GM12874 (cell line): ENCODE data around the gene ATP10A.

Source experiments
- CTCF ChIP-seq: IDR thresholded peaks from 2 replicates; pipeline ENCODE4 v1.5.1; 2011; ENCODE audit warnings: low read depth, mild to moderate bottlenecking, control low read depth, low read length, moderate library complexity; ENCODE audit not compliant: insufficient read depth

Gene ATP10A

GRCh38 chr15:25871403-25871802, 8.3 kb upstream of the ATP10A start:
- no peak for TF ChIP-seq CTCF

GRCh38 chr15:25870938-25871337, 7.8 kb upstream of the ATP10A start:
- no peak for TF ChIP-seq CTCF

GRCh38 chr15:25869701-25870100, 6.6 kb upstream of the ATP10A start:
- TF ChIP-seq CTCF: no peak

GRCh38 chr15:25866874-25867273, 3.7 kb upstream of the ATP10A start:
- TF ChIP-seq CTCF: no peak

GRCh38 chr15:25866251-25866650, 3.1 kb upstream of the ATP10A start:
- no peak for TF ChIP-seq CTCF

GRCh38 chr15:25864966-25865365, 1.8 kb upstream of the ATP10A start:
- TF ChIP-seq CTCF: no peak

GRCh38 chr15:25863968-25864580, 947 bp upstream of the ATP10A start:
- no peak for TF ChIP-seq CTCF

GRCh38 chr15:25862472-25863110, 536 bp downstream of the ATP10A start:
- TF ChIP-seq CTCF: no peak
